Stimulated activated CD4-positive, alpha-beta T cell treated with anti-CD3 and anti-CD28 coated beads, Interleukin-1b, Interleukin-23, amount 100 ng/mL, for 4 hours (primary cell): ENCODE data around the gene ALDH8A1.

Experiments
- DNase-seq, 2 donors: peaks; one replicate each; pipeline ENCODE4 v3.0.0-alpha.2; 2020; ENCODE audit warnings: low read depth in 2 of 2

ALDH8A1 gene

GRCh38 chr6:134873500-134874388 is 76.2 kb downstream of the ALDH8A1 start:
- DNase-seq = peak in 1 of 2 donors; percentile 11

GRCh38 chr6:134870677-134871498 is 79.0 kb downstream of the ALDH8A1 start:
- DNase-seq = no peak

GRCh38 chr6:134868812-134869211 is 81.1 kb downstream of the ALDH8A1 start:
- DNase-seq = no peak
